GM21528 (cell line): ENCODE results near the gene ADGRG3.
"Not testable (repeated sequence)": the region's sequence is repeated elsewhere in the genome, so short reads cannot be mapped to it uniquely, and the experiment has no call there.

ENCODE experiments used
- ATAC-seq: cut with Tn5 transposase; IDR thresholded peaks from one replicate; pipeline ENCODE4 v1.9.1; 2021; ENCODE audit warnings: mild to moderate bottlenecking, moderate library complexity; ENCODE audit not compliant: unreplicated experiment, low FRiP score

The ADGRG3 gene

GRCh38 chr16:57711993-57712392 is 43.9 kb downstream of the ADGRG3 start:
- no peak for ATAC-seq

GRCh38 chr16:57712569-57712968 is 44.5 kb downstream of the ADGRG3 start:
- not testable (repeated sequence) for ATAC-seq

GRCh38 chr16:57713596-57713995 is 45.5 kb downstream of the ADGRG3 start:
- ATAC-seq = no peak

GRCh38 chr16:57714047-57714446 is 45.9 kb downstream of the ADGRG3 start:
- no peak for ATAC-seq

- ATAC-seq = no peak
Measured at GRCh38 chr16:57720142-57720575, 52.1 kb downstream of the ADGRG3 start.

- ATAC-seq = no peak
Measured at GRCh38 chr16:57721356-57722209, 53.5 kb downstream of the ADGRG3 start.

GRCh38 chr16:57722210-57722499 is 54.0 kb downstream of the ADGRG3 start:
- ATAC-seq = no peak

- no peak for ATAC-seq
Measured at GRCh38 chr16:57722651-57723050, 54.5 kb downstream of the ADGRG3 start.

- ATAC-seq = no peak
Measured at GRCh38 chr16:57723170-57723569, 55.1 kb downstream of the ADGRG3 start.

GRCh38 chr16:57724531-57724930 is 56.4 kb downstream of the ADGRG3 start:
- no peak for ATAC-seq

- ATAC-seq = no peak
Measured at GRCh38 chr16:57725151-57725550, 57.0 kb downstream of the ADGRG3 start.

- ATAC-seq = no peak
Measured at GRCh38 chr16:57725554-57725953, 57.4 kb downstream of the ADGRG3 start.

- no peak for ATAC-seq
Measured at GRCh38 chr16:57725976-57726375, 57.9 kb downstream of the ADGRG3 start.

GRCh38 chr16:57726433-57726947 is 58.4 kb downstream of the ADGRG3 start:
- ATAC-seq = no peak

GRCh38 chr16:57727610-57728009 is 59.5 kb downstream of the ADGRG3 start:
- no peak for ATAC-seq

GRCh38 chr16:57728336-57729181 is 60.5 kb downstream of the ADGRG3 start:
- no peak for ATAC-seq

GRCh38 chr16:57729182-57729484 is 61.0 kb downstream of the ADGRG3 start:
- no peak for ATAC-seq

- ATAC-seq = not testable (repeated sequence)
Measured at GRCh38 chr16:57729852-57730251, 61.7 kb downstream of the ADGRG3 start.

GRCh38 chr16:57730771-57731730 is 62.9 kb downstream of the ADGRG3 start:
- ATAC-seq = no peak

- ATAC-seq = no peak
Measured at GRCh38 chr16:57732037-57732436, 63.9 kb downstream of the ADGRG3 start.
